SKM-1 (cell line): ENCODE results near the gene IFI27.
"Not testable (repeated sequence)": the region's sequence is repeated elsewhere in the genome, so short reads cannot be mapped to it uniquely, and the experiment has no call there.

Source experiments
- DNase-seq: peaks from one replicate; lab custom pipeline; 2025; ENCODE audit not compliant: unreplicated experiment; lab: John Stamatoyannopoulos, UW

IFI27 gene

DNA sequence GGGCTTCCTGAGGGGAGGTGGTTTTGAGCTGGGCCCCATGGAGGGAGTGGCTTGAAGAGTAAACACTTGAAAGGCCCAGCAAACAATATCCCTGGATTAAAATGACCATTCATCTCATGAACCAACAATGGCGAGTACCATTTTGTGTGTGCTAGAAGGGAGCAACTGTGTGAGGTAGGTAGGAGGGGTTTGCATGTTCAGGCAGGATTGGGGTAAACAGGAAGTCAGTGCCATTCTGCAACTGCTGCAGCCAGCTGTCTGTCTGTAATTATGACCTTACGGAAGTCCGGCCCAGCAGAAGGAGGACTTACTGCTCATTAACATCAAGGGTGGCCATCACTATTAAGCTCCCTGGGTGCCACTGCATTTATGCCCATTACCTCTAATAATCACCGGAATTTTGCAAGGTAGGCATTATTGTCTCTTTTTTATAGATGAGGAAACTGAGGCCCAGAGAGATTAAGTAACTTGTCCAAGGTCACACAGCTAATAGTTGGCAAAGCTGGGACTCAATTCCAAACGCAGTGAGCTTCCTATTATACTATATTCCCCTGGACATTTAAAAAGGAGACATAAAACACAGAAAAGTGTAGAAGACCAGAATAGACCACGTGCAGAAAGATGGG, 35.5 kb downstream of the IFI27 start:
- no peak for DNase-seq

DNA sequence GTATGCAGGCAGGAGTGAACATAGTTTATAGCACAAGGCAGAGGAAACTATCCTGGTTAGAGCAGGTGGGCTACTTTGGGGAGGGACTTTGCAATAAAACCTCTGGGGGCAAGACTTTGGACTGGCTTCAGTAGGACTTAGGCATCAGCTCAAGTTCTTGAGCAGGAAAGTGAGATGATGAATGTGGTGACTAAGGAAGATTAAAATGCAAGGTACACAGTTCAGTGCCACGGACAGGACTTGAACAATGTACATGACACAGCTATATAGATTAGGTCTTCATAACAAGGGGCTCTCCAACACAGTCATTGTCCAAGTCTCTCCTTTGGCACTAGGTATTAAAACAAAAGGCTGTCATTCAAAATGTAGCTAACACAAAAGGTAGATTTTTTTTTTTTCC, 42.1 kb downstream of the IFI27 start:
- no peak for DNase-seq

DNA sequence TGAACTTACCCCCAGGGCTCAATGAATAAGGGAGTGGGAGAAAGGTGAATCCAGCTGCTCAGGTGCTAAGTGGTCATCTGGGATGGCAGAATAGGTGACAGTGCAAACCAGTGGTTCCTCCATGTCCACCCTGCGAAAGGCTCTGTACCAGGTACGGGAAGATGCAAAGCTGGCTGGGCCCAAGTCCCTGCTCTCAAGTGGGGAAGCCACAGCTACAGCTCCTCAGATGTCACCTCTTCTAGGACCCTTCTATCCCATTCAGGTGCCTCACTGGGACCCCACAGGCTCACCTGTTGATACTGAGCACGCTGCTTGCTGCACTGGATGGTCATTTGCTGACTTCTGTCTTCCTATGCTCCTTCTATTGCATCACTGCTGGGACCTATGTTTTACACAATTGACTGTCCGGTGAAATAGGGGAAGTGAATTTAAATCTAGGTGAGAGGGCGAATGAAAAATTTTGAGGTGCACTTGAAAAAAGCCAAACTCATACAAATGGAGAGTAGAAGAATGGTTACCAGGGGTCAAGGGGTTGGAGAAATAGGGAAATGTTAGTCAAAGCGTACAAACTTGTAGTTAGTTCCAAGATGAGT, 43.3 kb downstream of the IFI27 start:
- no peak for DNase-seq

DNA sequence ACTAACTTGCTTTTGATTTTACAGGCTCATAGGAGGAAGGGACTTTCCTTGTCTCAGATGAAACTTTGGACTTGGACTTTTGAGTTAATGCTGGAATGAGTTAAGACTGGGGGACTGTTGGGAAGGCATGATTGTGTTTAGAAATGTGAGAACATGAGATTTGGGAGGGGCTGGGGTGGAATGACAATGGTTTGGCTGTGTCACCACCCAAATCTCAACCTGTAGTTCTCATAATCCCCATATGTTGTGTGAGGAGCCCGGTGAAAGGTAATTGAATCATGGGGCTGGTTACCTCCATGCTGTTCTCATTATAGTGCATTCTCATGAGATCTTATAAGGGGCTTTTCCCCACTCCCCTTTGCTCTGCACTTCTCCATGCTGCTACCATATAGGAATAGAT, 45.6 kb downstream of the IFI27 start:
- not testable (repeated sequence) for DNase-seq

DNA sequence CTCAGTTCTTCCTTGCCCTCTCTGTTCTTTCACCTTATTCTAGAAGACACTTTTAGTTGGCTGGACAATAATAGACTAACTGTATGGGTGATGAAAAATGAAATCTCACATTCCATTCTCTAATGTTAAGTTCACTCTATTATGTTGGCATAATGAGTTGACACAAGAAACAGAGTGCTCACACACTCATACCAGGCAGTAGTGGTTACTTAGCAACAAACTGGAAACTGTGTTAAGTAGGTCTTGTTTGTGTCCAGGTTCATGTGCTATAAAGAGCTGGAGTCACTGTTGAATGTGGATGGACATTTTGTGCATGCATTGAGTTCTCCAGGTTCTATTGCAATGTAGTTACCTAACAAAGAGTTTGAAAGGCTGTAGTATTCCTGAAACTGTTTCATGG, 46.7 kb downstream of the IFI27 start:
- DNase-seq: no peak

DNA sequence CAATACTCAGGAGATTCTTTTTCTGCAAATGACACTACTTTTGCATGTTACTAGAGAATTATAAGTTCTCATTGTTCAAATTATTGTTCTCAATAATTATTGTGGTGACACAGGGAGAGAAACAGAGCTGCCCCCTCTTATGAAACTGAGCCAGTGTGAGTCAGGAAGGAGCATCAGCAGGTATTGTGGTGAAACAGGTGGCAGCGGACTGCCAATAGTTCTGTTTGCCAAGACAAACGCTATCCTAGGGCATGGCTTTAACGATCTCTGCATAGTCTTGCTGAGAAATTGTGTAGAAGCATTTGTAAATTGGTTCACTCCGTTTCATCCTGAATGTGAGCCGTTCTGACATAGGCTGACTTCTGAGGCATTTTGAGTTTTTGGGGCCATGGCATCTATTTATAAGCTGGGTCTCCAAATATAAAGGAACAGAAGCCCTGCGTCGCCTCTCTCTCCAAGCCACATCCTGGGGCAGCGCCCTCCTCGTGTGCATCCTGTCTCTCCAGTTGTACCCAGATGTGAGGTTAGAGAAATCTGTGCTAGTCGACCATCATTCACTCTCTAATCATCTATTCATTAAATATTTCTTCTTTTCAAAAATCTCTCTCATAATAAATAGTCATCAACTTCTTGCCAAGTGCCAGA, 47.8 kb downstream of the IFI27 start:
- no peak for DNase-seq

DNA sequence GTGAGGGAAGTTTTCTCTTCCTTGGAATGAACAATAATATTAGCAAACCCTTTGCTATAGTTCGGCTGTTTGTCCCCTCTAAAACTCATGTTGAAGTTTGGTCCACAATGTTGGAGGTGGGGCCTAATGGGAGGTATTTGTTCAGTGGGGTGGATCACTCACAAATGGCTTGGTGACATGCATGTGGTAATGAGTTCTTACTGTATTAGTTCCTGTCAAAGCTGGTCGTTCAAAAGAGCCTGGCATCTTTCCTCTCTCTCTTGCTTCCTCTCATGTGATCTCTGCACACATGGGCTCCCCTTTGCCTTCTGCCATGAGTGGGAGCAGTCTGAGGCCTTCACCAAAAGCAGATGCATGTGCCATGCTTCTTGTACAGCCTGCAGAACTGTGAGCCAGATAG, 50.5 kb downstream of the IFI27 start:
- DNase-seq: no peak

DNA sequence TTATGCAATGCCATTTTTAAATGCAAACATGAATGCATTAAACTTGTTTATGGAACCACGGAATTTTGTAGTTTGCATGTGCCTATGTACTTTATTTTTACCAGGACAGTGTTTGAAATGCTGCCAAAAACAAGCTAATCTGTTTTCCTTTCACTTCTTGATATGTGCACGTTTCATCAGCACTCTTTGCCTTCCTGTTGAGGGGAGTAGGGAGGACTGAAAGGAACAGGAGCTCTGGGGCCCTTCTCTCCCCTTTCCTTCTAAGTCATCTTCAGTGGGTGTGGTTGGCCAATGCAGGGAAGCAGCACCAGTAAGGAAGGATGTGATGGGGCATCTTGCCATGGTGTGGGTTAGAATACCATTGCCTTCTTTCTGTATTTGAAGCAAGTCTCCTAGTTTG, 51.4 kb downstream of the IFI27 start:
- DNase-seq: no peak

DNA sequence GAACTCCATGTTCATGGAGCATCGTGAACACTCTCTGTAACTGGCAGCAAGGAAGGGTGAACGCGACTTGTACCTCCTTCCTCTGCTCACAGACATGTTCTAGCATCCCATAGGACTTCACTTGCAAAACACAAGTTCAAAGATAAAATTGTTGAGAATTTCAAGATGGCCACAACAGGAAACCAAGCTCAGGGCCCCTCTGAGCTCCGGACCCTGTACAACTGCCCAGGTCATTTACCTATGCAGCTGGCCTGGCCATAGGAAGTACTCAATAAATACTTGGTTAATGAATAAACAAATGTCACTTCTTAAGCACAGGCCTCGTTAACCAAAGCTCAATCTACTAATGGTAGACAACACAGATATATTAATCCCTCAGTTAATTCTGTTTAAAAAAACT, 51.9 kb downstream of the IFI27 start:
- DNase-seq: no peak

DNA sequence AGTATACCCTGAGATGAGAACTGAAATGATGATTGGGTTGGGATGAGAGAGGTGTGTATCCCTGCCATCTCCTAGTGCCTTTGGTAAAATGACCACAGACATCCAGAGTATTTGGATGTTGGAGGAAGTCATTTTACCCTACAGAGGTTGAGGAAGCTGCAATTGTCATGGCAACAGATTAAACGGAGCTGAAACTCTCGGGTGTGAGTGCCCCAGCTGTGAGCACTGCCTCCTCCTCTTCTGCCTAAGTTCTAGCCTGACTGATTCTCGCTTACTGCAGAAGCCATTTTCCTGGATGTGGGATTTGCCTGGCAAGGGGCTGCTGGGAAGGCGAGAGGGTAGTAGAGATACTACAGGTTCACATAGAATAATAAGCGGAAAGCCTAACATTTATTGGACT, 53.3 kb downstream of the IFI27 start:
- no peak for DNase-seq

DNA sequence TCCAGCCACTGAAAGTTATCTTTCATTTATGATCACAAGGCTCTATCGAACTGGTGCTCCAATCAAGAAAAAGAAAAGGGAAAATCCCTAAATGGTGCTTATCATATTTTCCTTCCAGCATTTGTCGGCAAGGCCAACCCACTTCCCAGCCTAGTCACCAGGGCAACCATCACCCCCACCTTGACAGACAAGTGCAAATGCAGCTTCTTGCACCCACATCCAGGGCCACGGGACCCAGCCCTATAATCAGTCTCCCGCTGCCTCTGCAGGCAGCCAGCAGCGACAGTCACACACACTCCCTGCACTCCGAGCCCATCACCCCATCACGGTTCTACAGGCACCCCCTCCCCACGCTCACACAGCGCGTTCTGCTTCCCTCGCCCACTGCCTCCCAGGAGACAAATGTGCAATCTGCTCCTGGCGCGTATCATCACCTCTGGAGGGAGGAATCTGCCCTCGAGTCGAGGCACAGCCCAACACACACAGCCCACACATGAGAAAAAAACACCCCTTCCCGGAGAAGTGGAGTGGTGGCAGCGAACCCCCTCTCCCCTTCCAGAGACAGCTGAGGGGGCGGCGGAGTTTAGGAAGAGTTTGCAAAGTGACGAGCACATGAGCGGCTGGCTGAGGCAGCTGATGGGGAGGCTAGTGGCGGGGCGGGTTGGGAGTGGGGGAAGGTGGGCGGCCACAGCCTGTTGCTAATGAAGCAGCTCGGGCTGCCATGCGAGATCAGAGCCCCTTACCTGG, 54.3 kb downstream of the IFI27 start:
- no peak for DNase-seq

DNA sequence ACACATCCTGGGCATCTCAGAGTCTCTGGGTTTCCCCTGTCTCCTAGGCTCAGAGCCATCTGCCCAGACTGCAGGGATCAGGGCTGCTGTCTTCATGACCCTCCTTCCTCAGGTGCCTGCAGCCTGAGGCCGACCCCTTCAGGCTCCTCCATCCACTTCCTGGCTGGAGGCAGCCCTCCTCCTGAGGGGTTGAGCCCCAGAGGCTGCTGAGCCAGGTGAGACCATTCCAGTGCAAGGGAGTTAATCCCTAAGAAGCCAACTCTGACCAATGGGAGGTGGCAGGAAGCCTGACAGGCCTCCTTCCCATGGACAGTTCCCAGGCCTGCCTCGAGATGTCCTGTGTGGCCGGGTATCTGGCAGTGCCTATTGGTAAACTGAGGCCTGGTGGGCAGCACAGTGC, 55.2 kb downstream of the IFI27 start:
- no peak for DNase-seq
